H1 (cell line): ENCODE results near the gene RASA1. TPM values are rescaled to one million over a fixed set of nuclear protein-coding genes. Genes with fewer than 3 reads are reported as not detected.

Experiments
- CTCF ChIA-PET: fragments of 300-600 bp; sonication (Branson Sonifier 250); formaldehyde crosslinking; loops from one replicate; lab custom pipeline; 2021; ENCODE audit not compliant: partially characterized antibody; lab: Charles Lee
- POLR2A ChIA-PET: fragments of 300-600 bp; sonication (Branson Sonifier 250); formaldehyde crosslinking; loops from one replicate; lab custom pipeline; 2021; ENCODE audit warnings: inconsistent platforms; ENCODE audit not compliant: partially characterized antibody; lab: Charles Lee
- DNase-seq, 2 experiments: peaks; one replicate each; pipeline versions ENCODE4 v3.0.0 to v3.0.0-alpha.2; 2010 to 2022; ENCODE audit warnings: low spot score in 2 of 2, low read depth in 1 of 2, mixed read lengths in 1 of 2
- FAIRE-seq: peaks from 2 replicates; lab custom pipeline; 2011; peaks lifted over from hg19 to GRCh38; lab: Jason Lieb, UNC
- H2AFZ ChIP-seq: 2 replicates; pipeline ENCODE4 v1.8.1; 2012; ENCODE audit warnings: low read length, inconsistent platforms
- H2AK5ac ChIP-seq: 2 replicates; pipeline ENCODE4 v1.6.1; 2013; ENCODE audit warnings: low read depth, low read length
- H2BK120ac ChIP-seq: replicated peaks from 2 replicates; pipeline ENCODE3; 2013; ENCODE audit warnings: low read depth, low read length, inconsistent platforms
- H2BK12ac ChIP-seq: 2 replicates; pipeline ENCODE4 v1.6.1; 2013; ENCODE audit warnings: low read depth, low read length
- H2BK15ac ChIP-seq: 2 replicates; pipeline ENCODE4 v1.6.1; 2013; ENCODE audit warnings: low read length
- H2BK20ac ChIP-seq: 2 replicates; pipeline ENCODE4 v1.6.1; 2013; ENCODE audit warnings: low read length
- H2BK5ac ChIP-seq: 2 replicates; pipeline ENCODE4 v1.6.1; 2013; ENCODE audit warnings: low read depth, low read length
- H3K14ac ChIP-seq: 2 replicates; pipeline ENCODE4 v1.6.1; 2013; ENCODE audit warnings: inconsistent platforms; ENCODE audit not compliant: insufficient read length
- H3K18ac ChIP-seq: 2 replicates; pipeline ENCODE4 v1.6.1; 2013; ENCODE audit warnings: low read length; ENCODE audit errors: extremely low read depth
- H3K23ac ChIP-seq: 2 replicates; pipeline ENCODE4 v1.6.1; 2013; ENCODE audit warnings: inconsistent platforms; ENCODE audit not compliant: insufficient read length
- H3K23me2 ChIP-seq: 2 replicates; pipeline ENCODE4 v1.6.1; 2013; ENCODE audit warnings: low read depth, low read length
- H3K27ac ChIP-seq: 2 replicates; pipeline ENCODE4 v1.6.1; 2011; ENCODE audit warnings: low read depth, low read length, inconsistent platforms
- H3K27me3 ChIP-seq, 4 experiments: replicated peaks in 1 of 4; 1 replicate in 1 of 4; 2 replicates in 3 of 4; pipeline versions ENCODE4 v1.6.1 to v1.8.1; 2011 to 2013; ENCODE audit warnings: low read length in 3 of 4, mild to moderate bottlenecking in 3 of 4, inconsistent platforms in 2 of 4, mixed read lengths in 2 of 4, moderate library complexity in 1 of 4; ENCODE audit not compliant: control insufficient read depth in 3 of 4, insufficient read depth in 3 of 4; ENCODE audit errors: extremely low read depth in 1 of 4
- H3K36me3 ChIP-seq, 4 experiments: 2 replicates each; pipeline versions ENCODE4 v1.6.1 to v1.8.1; 2011 to 2013; ENCODE audit warnings: mild to moderate bottlenecking in 4 of 4, low read length in 3 of 4, moderate library complexity in 2 of 4, control low read depth in 1 of 4, inconsistent platforms in 1 of 4; ENCODE audit not compliant: insufficient read depth in 4 of 4, control insufficient read depth in 2 of 4
- H3K4ac ChIP-seq: replicated peaks from 2 replicates; pipeline ENCODE3; 2013; ENCODE audit warnings: low read length, low read depth, mixed read lengths, inconsistent platforms; ENCODE audit not compliant: insufficient read length
- H3K4me1 ChIP-seq, 4 experiments: replicated peaks in 1 of 4; 1 replicate in 1 of 4; 2 replicates in 3 of 4; pipeline versions ENCODE4 v1.6.1 to v1.8.1; 2011 to 2013; ENCODE audit warnings: low read length in 3 of 4, inconsistent platforms in 2 of 4, mixed read lengths in 1 of 4; ENCODE audit not compliant: insufficient read depth in 4 of 4, control insufficient read depth in 3 of 4
- H3K4me2 ChIP-seq, 2 experiments: 2 replicates each; pipeline versions ENCODE4 v1.6.1 to v1.8.1; 2011 to 2013; ENCODE audit warnings: low read depth in 2 of 2, low read length in 2 of 2, control low read depth in 1 of 2, inconsistent platforms in 1 of 2, mild to moderate bottlenecking in 1 of 2; ENCODE audit not compliant: insufficient read depth in 1 of 2
- H3K4me3 ChIP-seq, 4 experiments: fragments of 200-600, 300-600 bp in 1 of 4; sonication (generic), shearing (Covaris generic), sonication (Bioruptor Twin) in 1 of 4; 2 replicates each; pipeline versions ENCODE4 v1.5.1 to v1.8.1; 2011 to 2016; ENCODE audit warnings: low read length in 4 of 4, low read depth in 3 of 4, control low read depth in 2 of 4, inconsistent platforms in 2 of 4, mild to moderate bottlenecking in 2 of 4, mixed read lengths in 1 of 4, moderate library complexity in 1 of 4; ENCODE audit not compliant: insufficient read depth in 2 of 4; ENCODE audit errors: extremely low read depth in 1 of 4
- H3K56ac ChIP-seq: replicated peaks from 2 replicates; pipeline ENCODE3; 2013; ENCODE audit warnings: low read depth, mild to moderate bottlenecking, mixed read lengths, low read length, inconsistent platforms; ENCODE audit not compliant: insufficient read length
- H3K79me1 ChIP-seq: 2 replicates; pipeline ENCODE4 v1.6.1; 2013; ENCODE audit warnings: low read depth, low read length, control low read depth
- H3K79me2 ChIP-seq, 2 experiments: 2 replicates each; pipeline versions ENCODE4 v1.6.1 to v1.8.1; 2012 to 2013; ENCODE audit warnings: low read length in 2 of 2, mild to moderate bottlenecking in 2 of 2, inconsistent platforms in 1 of 2; ENCODE audit not compliant: insufficient read depth in 2 of 2, control insufficient read depth in 1 of 2
- H3K9ac ChIP-seq, 4 experiments: replicated peaks in 1 of 4; 1 replicate in 1 of 4; 2 replicates in 3 of 4; pipeline versions ENCODE4 v1.6.1 to v1.8.1; 2011 to 2013; ENCODE audit warnings: low read depth in 3 of 4, low read length in 3 of 4, control low read depth in 2 of 4, mild to moderate bottlenecking in 2 of 4, moderate library complexity in 2 of 4, inconsistent platforms in 1 of 4; ENCODE audit errors: extremely low read depth in 1 of 4
- H3K9me3 ChIP-seq, 2 experiments: 2 replicates each; pipeline versions ENCODE4 v1.6.1 to v1.8.1; 2012 to 2013; ENCODE audit warnings: mild to moderate bottlenecking in 2 of 2, moderate library complexity in 2 of 2, control low read depth in 1 of 2, inconsistent platforms in 1 of 2, low read depth in 1 of 2, low read length in 1 of 2, mixed read lengths in 1 of 2; ENCODE audit not compliant: insufficient read depth in 2 of 2
- H4K20me1 ChIP-seq, 2 experiments: replicated peaks in 1 of 2; 2 replicates each; pipeline versions ENCODE3 to v1.8.1; 2011 to 2013; ENCODE audit warnings: inconsistent platforms in 2 of 2, low read length in 2 of 2, mild to moderate bottlenecking in 1 of 2; ENCODE audit not compliant: insufficient read depth in 2 of 2, control insufficient read depth in 1 of 2
- H4K5ac ChIP-seq: 2 replicates; pipeline ENCODE4 v1.6.1; 2013; ENCODE audit warnings: low read length, low read depth, mixed read lengths, inconsistent platforms; ENCODE audit not compliant: insufficient read length
- H4K8ac ChIP-seq: 2 replicates; pipeline ENCODE4 v1.8.0; 2013; ENCODE audit warnings: mild to moderate bottlenecking, moderate library complexity, low read length, inconsistent platforms; ENCODE audit not compliant: insufficient read depth; ENCODE audit errors: extremely low read depth
- H4K91ac ChIP-seq: replicated peaks from 2 replicates; pipeline ENCODE3; 2013; ENCODE audit warnings: low read length, mixed read lengths, inconsistent platforms; ENCODE audit not compliant: insufficient read length
- CHD1 ChIP-seq: IDR thresholded peaks from 2 replicates; pipeline ENCODE4 v1.6.1; 2012; ENCODE audit warnings: low read depth, low read length, improper control_type of control experiment
- CTBP2 ChIP-seq: IDR thresholded peaks from 2 replicates; pipeline ENCODE4 v1.7.0; 2011; ENCODE audit warnings: borderline replicate concordance, mild to moderate bottlenecking, moderate library complexity, mixed read lengths, low read length; ENCODE audit not compliant: insufficient read depth, insufficient read length
- EGR1 ChIP-seq: IDR thresholded peaks from 2 replicates; pipeline ENCODE4 v1.6.1; 2011; ENCODE audit warnings: low read depth, low read length, borderline replicate concordance
- HDAC2 ChIP-seq, 2 experiments: fragments of 300-600 bp in 1 of 2; sonication (generic) in 1 of 2; IDR thresholded peaks; 2 replicates each; pipeline ENCODE4 v1.6.1; 2011 to 2012; ENCODE audit warnings: low read depth in 2 of 2, low read length in 2 of 2, mild to moderate bottlenecking in 2 of 2, moderate library complexity in 2 of 2, borderline replicate concordance in 1 of 2, inconsistent platforms in 1 of 2
- KDM5A ChIP-seq: fragments of 200-600 bp; IDR thresholded peaks from 2 replicates; pipeline ENCODE4 v1.7.1; 2012; ENCODE audit warnings: mild to moderate bottlenecking, low read length, inconsistent platforms, mixed read lengths
- NANOG ChIP-seq: IDR thresholded peaks from 2 replicates; pipeline ENCODE4 v1.6.1; 2011; ENCODE audit warnings: low read length, low read depth, mild to moderate bottlenecking, inconsistent platforms; ENCODE audit not compliant: insufficient read depth, poor library complexity, severe bottlenecking
- RAD21 ChIP-seq, 2 experiments: IDR thresholded peaks in 1 of 2; conservative IDR thresholded peaks in 1 of 2; 2 replicates each; pipeline ENCODE4 v1.6.1; 2011; ENCODE audit warnings: low read depth in 2 of 2, low read length in 2 of 2, improper control_type of control experiment in 1 of 2, inconsistent platforms in 1 of 2, mild to moderate bottlenecking in 1 of 2, moderate library complexity in 1 of 2
- SIRT6 ChIP-seq: IDR thresholded peaks from one replicate; pipeline ENCODE4 v1.7.1; 2012; ENCODE audit warnings: low read length, inconsistent platforms
- SIX5 ChIP-seq: IDR thresholded peaks from 2 replicates; pipeline ENCODE4 v1.6.1; 2011; ENCODE audit warnings: mild to moderate bottlenecking, low read depth, low read length
- WGBS, 2 experiments: shearing (Covaris generic) in 1 of 2; methylation state at CpG; one replicate each; pipeline versions ENCODE4 v1.1.6 to v1.1.7; 2013 to 2015; ENCODE audit warnings: low lambda C conversion rate in 2 of 2, mixed read lengths in 2 of 2, inconsistent platforms in 1 of 2, low coverage in 1 of 2, missing lambda C conversion rate in 1 of 2; ENCODE audit not compliant: insufficient replicate concordance in 2 of 2, insufficient coverage in 1 of 2, insufficient read length in 1 of 2; ENCODE audit errors: extremely low coverage in 1 of 2, missing lambda C conversion rate in 1 of 2; 5-methylcytosine and 5-hydroxymethylcytosine counted together
- polyA plus RNA-seq, 7 experiments: library from polyadenylated mRNA; depleted of rRNA in 3 of 7; stranded (reverse) in 5 of 7; unstranded in 2 of 7; fragments of >200 nt in 5 of 7; fragments of 200-250 nt in 2 of 7; gene quantifications; 1 replicate in 5 of 7; 2 replicates in 1 of 7; 4 replicates in 1 of 7; pipeline versions ENCODE4 v1.2.1 to v1.2.3, GENCODE V29; 2011 to 2013; ENCODE audit warnings: missing spikeins in 2 of 7, mixed read lengths in 2 of 7
- total RNA-seq: library from RNA; stranded (reverse); fragmentation: NEBNext Ultra II Directional; extraction: Animal tissue kit (Norgen Biotek cat#: 25700); gene quantifications from 2 replicates; pipeline ENCODE4 v1.2.1, GENCODE V29; 2021

The RASA1 gene
- total and polyA plus RNA-seq, 2 of the 8 experiments (the other 6 are each of a cell fraction or from before 2014, with no cell fraction given), result 15.9 to 33.8 TPM

GRCh38 chr5:87388129-87388528, 120.4 kb downstream of the RASA1 start:
- Histone ChIP-seq H3K27ac (no peak overlapping the region), H4K5ac (no peak overlapping the region), H2AK5ac (no peak overlapping the region), H3K23ac (no peak overlapping the region), H4K8ac (no peak overlapping the region), H3K79me2 (no peaks in the 10 kb centered on the region), H4K91ac (no peak overlapping the region), H3K9me3 (no peaks in the 10 kb centered on the region), H2BK5ac (no peak overlapping the region), H3K79me1 (no peaks in the 10 kb centered on the region), H3K14ac (no peak overlapping the region), H4K20me1 (peaks cover 0 to 1% of the 10 kb centered on the region in 2 experiments), H2AFZ (no peak overlapping the region), H3K23me2 (no peaks in the 10 kb centered on the region), H2BK15ac (no peak overlapping the region), H3K9ac (no peak overlapping the region), H2BK20ac (no peak overlapping the region), H3K18ac (no peak overlapping the region), H3K56ac (no peak overlapping the region), H2BK12ac (no peak overlapping the region), H2BK120ac (no peak overlapping the region), H3K36me3 (peaks cover 9 to 84% (median 50%) of the 10 kb centered on the region in 4 experiments), H3K4me3 (no peak overlapping the region), H3K27me3 (peaks cover 0 to 1% (median 0%) of the 10 kb centered on the region in 4 experiments; a peak in 1 of 7 replicates), H3K4me1 (no peaks in the 10 kb centered on the region), H3K4ac (no peak overlapping the region), H3K4me2 (no peak overlapping the region)
- ChIA-PET CTCF (no interaction called here), POLR2A (interaction anchor here (1.0 kb wide), 1 partner anchor 12 kb away, joined by 3 read pairs; no protein-coding TSS in a partner anchor)
- TF ChIP-seq SIRT6 (no peak), SIX5 (no peak), CHD1 (no peak), CTBP2 (no peak), RAD21 (IDR thresholded peaks at IDR 0.05 in 1 of 2, conservative IDR thresholded peaks at IDR 0.05 in 1 of 2; ENCODE audit: low read depth in 2 of 2, low read length in 2 of 2) (no peak), NANOG (no peak), HDAC2 (IDR thresholded peaks at IDR 0.05; ENCODE audit: borderline replicate concordance in 1 of 2, low read depth in 2 of 2, low read length in 2 of 2) (no peak), EGR1 (no peak), KDM5A (no peak)
- DNase-seq, result no peak
- WGBS, 2 experiments, result 97% methylated on average over 2 of the region's 2 CpGs; no CpG with 5 or more reads in 1 of the 2 experiments
- FAIRE-seq, result no peak
